ENCODE data around the gene LDB2.
"Not testable (repeated sequence)": the region's sequence is repeated elsewhere in the genome, so short reads cannot be mapped to it uniquely, and the experiment has no call there.

LDB2 gene

GRCh38 chr4:16580514-16580913, 317.9 kb downstream of the LDB2 start:
- Histone ChIP-seq H2AFZ (ENCODE audit: low read depth, low read length) (no peak overlapping the region), H3K27me3 (ENCODE audit: insufficient read depth, low read length) (no peaks in the 10 kb centered on the region), H3K4me3 (ENCODE audit: low read length) (no peak overlapping the region), H3K4me1 (ENCODE audit: insufficient read depth, low read length) (peaks cover 7% of the 10 kb centered on the region), H3K9me3 (ENCODE audit: low read length) (no peaks in the 10 kb centered on the region), H3K36me3 (ENCODE audit: insufficient read depth, low read length) (no peaks in the 10 kb centered on the region)

GRCh38 chr4:16579866-16580265, 318.6 kb downstream of the LDB2 start:
- no peaks in the 10 kb centered on the region for H3K9me3 ChIP-seq (ENCODE audit: low read length)
- H3K4me1 ChIP-seq (ENCODE audit: insufficient read depth, low read length) = peaks cover 7% of the 10 kb centered on the region
- H3K27me3 ChIP-seq (ENCODE audit: insufficient read depth, low read length) = no peaks in the 10 kb centered on the region
- no peak overlapping the region for H2AFZ ChIP-seq (ENCODE audit: low read depth, low read length)
- no peak overlapping the region for H3K4me3 ChIP-seq (ENCODE audit: low read length)
- no peaks in the 10 kb centered on the region for H3K36me3 ChIP-seq (ENCODE audit: insufficient read depth, low read length)

- Histone ChIP-seq H2AFZ (ENCODE audit: low read depth, low read length) (no peak overlapping the region), H3K4me1 (ENCODE audit: insufficient read depth, low read length) (peaks cover 7% of the 10 kb centered on the region), H3K4me3 (ENCODE audit: low read length) (no peak overlapping the region), H3K27me3 (ENCODE audit: insufficient read depth, low read length) (no peaks in the 10 kb centered on the region), H3K36me3 (ENCODE audit: insufficient read depth, low read length) (no peaks in the 10 kb centered on the region), H3K9me3 (ENCODE audit: low read length) (no peaks in the 10 kb centered on the region)
Observed at GRCh38 chr4:16577177-16577576, 321.3 kb downstream of the LDB2 start.

- H3K4me1 ChIP-seq (ENCODE audit: insufficient read depth, low read length) = peaks cover 3% of the 10 kb centered on the region
- H3K36me3 ChIP-seq (ENCODE audit: insufficient read depth, low read length) = no peaks in the 10 kb centered on the region
- no peak overlapping the region for H3K4me3 ChIP-seq (ENCODE audit: low read length)
- H3K27me3 ChIP-seq (ENCODE audit: insufficient read depth, low read length) = no peaks in the 10 kb centered on the region
- no peak overlapping the region for H2AFZ ChIP-seq (ENCODE audit: low read depth, low read length)
- H3K9me3 ChIP-seq (ENCODE audit: low read length) = no peaks in the 10 kb centered on the region
Observed at GRCh38 chr4:16574981-16575380, 323.5 kb downstream of the LDB2 start.

- no peak overlapping the region for H3K4me3 ChIP-seq (ENCODE audit: low read length)
- H3K36me3 ChIP-seq (ENCODE audit: insufficient read depth, low read length) = no peaks in the 10 kb centered on the region
- no peaks in the 10 kb centered on the region for H3K27me3 ChIP-seq (ENCODE audit: insufficient read depth, low read length)
- no peaks in the 10 kb centered on the region for H3K4me1 ChIP-seq (ENCODE audit: insufficient read depth, low read length)
- H2AFZ ChIP-seq (ENCODE audit: low read depth, low read length) = no peak overlapping the region
- no peaks in the 10 kb centered on the region for H3K9me3 ChIP-seq (ENCODE audit: low read length)
Observed at GRCh38 chr4:16573739-16574138, 324.7 kb downstream of the LDB2 start.

- Histone ChIP-seq H3K36me3 (ENCODE audit: insufficient read depth, low read length) (no peaks in the 10 kb centered on the region), H3K9me3 (ENCODE audit: low read length) (no peaks in the 10 kb centered on the region), H2AFZ (ENCODE audit: low read depth, low read length) (no peak overlapping the region), H3K27me3 (ENCODE audit: insufficient read depth, low read length) (no peaks in the 10 kb centered on the region), H3K4me3 (ENCODE audit: low read length) (no peak overlapping the region), H3K4me1 (ENCODE audit: insufficient read depth, low read length) (no peaks in the 10 kb centered on the region)
Observed at GRCh38 chr4:16573206-16573605, 325.2 kb downstream of the LDB2 start.

- Histone ChIP-seq H3K27me3 (ENCODE audit: insufficient read depth, low read length) (no peaks in the 10 kb centered on the region), H2AFZ (ENCODE audit: low read depth, low read length) (no peak overlapping the region), H3K9me3 (ENCODE audit: low read length) (no peaks in the 10 kb centered on the region), H3K4me1 (ENCODE audit: insufficient read depth, low read length) (no peaks in the 10 kb centered on the region), H3K4me3 (ENCODE audit: low read length) (no peak overlapping the region), H3K36me3 (ENCODE audit: insufficient read depth, low read length) (no peaks in the 10 kb centered on the region)
Observed at GRCh38 chr4:16572631-16573030, 325.8 kb downstream of the LDB2 start.

- H3K27me3 ChIP-seq (ENCODE audit: insufficient read depth, low read length) = no peaks in the 10 kb centered on the region
Observed at GRCh38 chr4:16572161-16572560, 326.3 kb downstream of the LDB2 start.

GRCh38 chr4:16569790-16570189, 328.7 kb downstream of the LDB2 start:
- Histone ChIP-seq H3K27me3 (ENCODE audit: insufficient read depth, low read length) (no peaks in the 10 kb centered on the region), H3K4me3 (ENCODE audit: low read length) (no peak overlapping the region), H3K36me3 (ENCODE audit: insufficient read depth, low read length) (no peaks in the 10 kb centered on the region), H2AFZ (ENCODE audit: low read depth, low read length) (no peak overlapping the region), H3K4me1 (ENCODE audit: insufficient read depth, low read length) (no peaks in the 10 kb centered on the region), H3K9me3 (ENCODE audit: low read length) (no peaks in the 10 kb centered on the region)

More at GRCh38 chr4:16572161-16572560, 326.3 kb downstream of the LDB2 start:
- H3K4me1 ChIP-seq (ENCODE audit: insufficient read depth, low read length) = no peaks in the 10 kb centered on the region
- no peak overlapping the region for H3K4me3 ChIP-seq (ENCODE audit: low read length)
- H3K9me3 ChIP-seq (ENCODE audit: low read length) = no peaks in the 10 kb centered on the region
- H2AFZ ChIP-seq (ENCODE audit: low read depth, low read length) = no peak overlapping the region
- no peaks in the 10 kb centered on the region for H3K36me3 ChIP-seq (ENCODE audit: insufficient read depth, low read length)

- H3K36me3 ChIP-seq (ENCODE audit: insufficient read depth, low read length); H2AFZ ChIP-seq (ENCODE audit: low read depth, low read length); H3K9me3 ChIP-seq (ENCODE audit: low read length); H3K4me1 ChIP-seq (ENCODE audit: insufficient read depth, low read length); H3K27me3 ChIP-seq (ENCODE audit: insufficient read depth, low read length); H3K4me3 ChIP-seq (ENCODE audit: low read length): not testable (repeated sequence)
Observed at GRCh38 chr4:16557316-16557715, 341.1 kb downstream of the LDB2 start.

- H3K27me3 ChIP-seq (ENCODE audit: insufficient read depth, low read length) = no peaks in the 10 kb centered on the region
- no peak overlapping the region for H3K4me3 ChIP-seq (ENCODE audit: low read length)
- no peaks in the 10 kb centered on the region for H3K4me1 ChIP-seq (ENCODE audit: insufficient read depth, low read length)
- no peak overlapping the region for H2AFZ ChIP-seq (ENCODE audit: low read depth, low read length)
- H3K9me3 ChIP-seq (ENCODE audit: low read length) = no peaks in the 10 kb centered on the region
- H3K36me3 ChIP-seq (ENCODE audit: insufficient read depth, low read length) = no peaks in the 10 kb centered on the region
Observed at GRCh38 chr4:16555156-16555555, 343.3 kb downstream of the LDB2 start.

GRCh38 chr4:16550531-16550930, 347.9 kb downstream of the LDB2 start:
- no peaks in the 10 kb centered on the region for H3K36me3 ChIP-seq (ENCODE audit: insufficient read depth, low read length)
- no peaks in the 10 kb centered on the region for H3K4me1 ChIP-seq (ENCODE audit: insufficient read depth, low read length)
- H3K9me3 ChIP-seq (ENCODE audit: low read length) = no peaks in the 10 kb centered on the region
- H3K4me3 ChIP-seq (ENCODE audit: low read length) = no peak overlapping the region
- H3K27me3 ChIP-seq (ENCODE audit: insufficient read depth, low read length) = no peaks in the 10 kb centered on the region
- no peak overlapping the region for H2AFZ ChIP-seq (ENCODE audit: low read depth, low read length)

GRCh38 chr4:16545656-16546055, 352.8 kb downstream of the LDB2 start:
- Histone ChIP-seq H3K27me3 (ENCODE audit: insufficient read depth, low read length) (no peaks in the 10 kb centered on the region), H3K9me3 (ENCODE audit: low read length) (no peaks in the 10 kb centered on the region), H3K36me3 (ENCODE audit: insufficient read depth, low read length) (no peaks in the 10 kb centered on the region), H3K4me1 (ENCODE audit: insufficient read depth, low read length) (no peaks in the 10 kb centered on the region), H3K4me3 (ENCODE audit: low read length) (no peak overlapping the region), H2AFZ (ENCODE audit: low read depth, low read length) (no peak overlapping the region)

- Histone ChIP-seq H3K4me1 (ENCODE audit: insufficient read depth, low read length) (no peaks in the 10 kb centered on the region), H3K9me3 (ENCODE audit: low read length) (no peaks in the 10 kb centered on the region), H3K27me3 (ENCODE audit: insufficient read depth, low read length) (no peaks in the 10 kb centered on the region), H3K36me3 (ENCODE audit: insufficient read depth, low read length) (no peaks in the 10 kb centered on the region), H2AFZ (ENCODE audit: low read depth, low read length) (no peak overlapping the region), H3K4me3 (ENCODE audit: low read length) (no peak overlapping the region)
Observed at GRCh38 chr4:16544869-16545268, 353.6 kb downstream of the LDB2 start.

Data from neuron (in vitro differentiated cells).